GM08714 (cell line): ENCODE results near the gene ERH.

Source experiments
- H3K4me3 ChIP-seq: fragments of 200-500 bp; sonication (Bioruptor generic); 2 replicates; pipeline ENCODE4 v1.5.1; 2014; ENCODE audit warnings: mild to moderate bottlenecking, low read length, inconsistent platforms
- ZNF274 ChIP-seq: IDR thresholded peaks from 2 replicates; pipeline ENCODE4 v1.6.1; 2012; ENCODE audit warnings: mild to moderate bottlenecking, low read depth, low read length

The ERH gene

GRCh38 chr14:69374235-69374634 is 23.9 kb downstream of the ERH start:
- no peak overlapping the region for H3K4me3 ChIP-seq
- no peak for TF ChIP-seq ZNF274

GRCh38 chr14:69373104-69373503 is 25.0 kb downstream of the ERH start:
- no peak for TF ChIP-seq ZNF274
- H3K4me3 ChIP-seq = no peak overlapping the region

- TF ChIP-seq ZNF274 = no peak
- no peak overlapping the region for H3K4me3 ChIP-seq
Observed at GRCh38 chr14:69372146-69372545, 26.0 kb downstream of the ERH start.

- TF ChIP-seq ZNF274 = no peak
- H3K4me3 ChIP-seq = no peak overlapping the region
Observed at GRCh38 chr14:69370061-69370460, 28.0 kb downstream of the ERH start.

- no peak for TF ChIP-seq ZNF274
- H3K4me3 ChIP-seq = no peak overlapping the region
Observed at GRCh38 chr14:69368381-69368780, 29.7 kb downstream of the ERH start.

GRCh38 chr14:69366761-69367160 is 31.3 kb downstream of the ERH start:
- no peak for TF ChIP-seq ZNF274
- no peak overlapping the region for H3K4me3 ChIP-seq

- TF ChIP-seq ZNF274 = no peak
- no peak overlapping the region for H3K4me3 ChIP-seq
Observed at GRCh38 chr14:69366069-69366468, 32.0 kb downstream of the ERH start.

GRCh38 chr14:69364378-69364777 is 33.7 kb downstream of the ERH start:
- TF ChIP-seq ZNF274 = no peak
- no peak overlapping the region for H3K4me3 ChIP-seq

- TF ChIP-seq ZNF274 = no peak
Observed at GRCh38 chr14:69363964-69364363, 34.1 kb downstream of the ERH start.

GRCh38 chr14:69363055-69363454 is 35.0 kb downstream of the ERH start:
- no peak for TF ChIP-seq ZNF274

More at GRCh38 chr14:69363964-69364363, 34.1 kb downstream of the ERH start:
- no peak overlapping the region for H3K4me3 ChIP-seq

GRCh38 chr14:69360438-69361108 is 37.5 kb downstream of the ERH start:
- no peak for TF ChIP-seq ZNF274
- H3K4me3 ChIP-seq = no peak overlapping the region

More at GRCh38 chr14:69363055-69363454, 35.0 kb downstream of the ERH start:
- H3K4me3 ChIP-seq = no peak overlapping the region

GRCh38 chr14:69358966-69359365 is 39.1 kb downstream of the ERH start:
- no peak overlapping the region for H3K4me3 ChIP-seq
- no peak for TF ChIP-seq ZNF274

- TF ChIP-seq ZNF274 = no peak
- no peak overlapping the region for H3K4me3 ChIP-seq
Observed at GRCh38 chr14:69358233-69358963, 39.7 kb downstream of the ERH start.

GRCh38 chr14:69357544-69358200 is 40.4 kb downstream of the ERH start:
- H3K4me3 ChIP-seq = no peak overlapping the region
- no peak for TF ChIP-seq ZNF274
